Epithelial cell of esophagus (primary cell): Measurements from ENCODE around the gene PILRB.
"Not testable (repeated sequence)": the region's sequence is repeated elsewhere in the genome, so short reads cannot be mapped to it uniquely, and the experiment has no call there.

ENCODE experiments used
- DNase-seq: peaks from one replicate; pipeline ENCODE4 v3.0.0; 2010; ENCODE audit warnings: low read depth
- H3K4me3 ChIP-seq: 2 replicates; pipeline ENCODE4 v1.5.1; 2011; ENCODE audit warnings: mild to moderate bottlenecking, low read length, control low read depth
- CTCF ChIP-seq: IDR thresholded peaks from 2 replicates; pipeline ENCODE4 v1.5.1; 2011; ENCODE audit warnings: low read depth, mild to moderate bottlenecking, low read length, control low read depth, inconsistent platforms; ENCODE audit not compliant: insufficient read depth; ENCODE audit errors: missing control alignments

Gene PILRB

DNA sequence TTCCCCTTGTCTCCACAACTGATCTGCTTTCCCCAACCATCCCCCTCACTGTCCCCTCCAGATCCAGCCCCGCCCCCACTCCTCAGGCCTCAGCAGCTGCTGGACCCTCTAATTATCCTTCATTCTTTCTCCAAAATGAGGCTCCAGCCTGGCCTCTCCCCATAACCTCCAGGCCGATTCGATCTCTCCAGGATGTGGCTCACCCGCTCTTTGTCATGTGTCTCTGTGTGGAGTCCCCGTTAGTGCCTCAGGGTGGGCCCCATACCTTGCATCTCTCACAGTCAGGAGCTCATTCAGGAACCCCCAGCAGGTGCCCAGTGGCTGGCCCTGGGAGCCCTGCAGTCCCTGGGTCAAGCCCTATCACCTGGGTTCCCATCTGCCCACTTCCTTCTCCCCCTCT lies 16.7 kb downstream of the PILRB start:
- H3K4me3 ChIP-seq: no peak overlapping the region
- TF ChIP-seq CTCF: no peak
- DNase-seq: no peak

DNA sequence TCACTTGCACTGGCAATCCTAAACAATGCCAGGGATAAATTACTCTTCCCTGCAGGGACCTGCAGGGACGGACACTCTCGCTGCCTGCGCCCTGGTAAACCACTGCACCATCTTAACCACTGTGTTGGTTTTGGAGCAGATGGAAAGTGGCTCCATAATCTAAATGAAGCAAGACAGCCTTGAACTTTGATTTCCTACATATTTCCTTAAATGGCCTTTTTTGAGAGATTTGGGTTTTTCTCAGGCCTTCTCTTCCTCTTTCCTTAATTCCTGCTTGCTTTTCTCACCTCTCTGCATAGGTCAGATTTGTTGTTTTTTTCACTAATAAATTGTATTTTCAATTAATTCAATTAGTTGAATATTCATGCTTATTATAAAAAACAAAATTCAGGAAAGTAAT lies 18.1 kb downstream of the PILRB start:
- H3K4me3 ChIP-seq: no peak overlapping the region

GRCh38 chr7:100378114-100378755 lies 20.3 kb downstream of the PILRB start:
- no peak for TF ChIP-seq CTCF
- DNase-seq: no peak
- no peak overlapping the region for H3K4me3 ChIP-seq

More for the DNA sequence above, 18.1 kb downstream of the PILRB start:
- DNase-seq: no peak
- no peak for TF ChIP-seq CTCF

- H3K4me3 ChIP-seq: no peak overlapping the region
- no peak for TF ChIP-seq CTCF
- DNase-seq: no peak
These were observed 22.3 kb downstream of the PILRB start for GRCh38 chr7:100380196-100380595.

GRCh38 chr7:100381531-100382233 lies 23.8 kb downstream of the PILRB start:
- not testable (repeated sequence) for H3K4me3 ChIP-seq, DNase-seq

- H3K4me3 ChIP-seq: not testable (repeated sequence)
- peak; percentile 47 for DNase-seq
These were observed 24.4 kb downstream of the PILRB start for GRCh38 chr7:100382234-100382853.

DNA sequence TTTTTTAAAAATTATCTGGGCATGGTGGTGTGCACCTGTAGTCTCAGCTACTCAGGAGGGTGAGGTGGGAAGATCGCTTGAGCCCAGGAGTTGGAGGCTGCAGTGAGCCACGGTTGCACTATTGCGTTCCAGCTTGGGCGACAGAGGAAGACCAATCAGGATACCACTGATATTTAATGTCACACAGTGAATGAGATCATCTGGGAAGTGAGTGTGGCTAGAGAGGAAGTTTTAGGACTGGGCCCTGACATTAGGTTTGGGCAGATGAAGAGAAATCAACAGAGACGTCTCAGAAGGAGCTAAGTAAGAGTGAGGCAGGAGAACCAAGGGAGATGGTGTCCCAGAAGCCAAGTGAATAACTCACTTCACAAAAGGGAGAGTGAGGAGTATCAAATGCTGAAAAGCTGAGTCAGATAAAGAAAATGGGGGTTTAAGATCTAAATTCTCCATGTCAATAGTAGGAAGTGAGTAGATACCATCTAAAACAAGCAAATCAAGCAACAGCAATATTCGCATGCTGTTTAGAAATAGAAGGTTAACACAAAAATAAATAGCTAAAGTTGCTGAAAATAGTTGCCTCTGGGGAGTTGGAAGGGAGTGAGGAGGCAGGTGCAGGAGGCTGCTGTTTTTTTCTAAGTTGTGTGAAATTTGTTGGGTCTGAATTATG lies 26.8 kb downstream of the PILRB start:
- no peak overlapping the region for H3K4me3 ChIP-seq
- no peak for TF ChIP-seq CTCF

More for the DNA sequence above, 26.8 kb downstream of the PILRB start:
- DNase-seq: no peak
